Measurements from ENCODE around the gene DCUN1D1.

- TF ChIP-seq EZH2phosphoT487 (IDR thresholded peaks at IDR 0.05; ENCODE audit: borderline replicate concordance, low read depth, low read length) = no peak
- TF ChIP-seq, protein P1, sequence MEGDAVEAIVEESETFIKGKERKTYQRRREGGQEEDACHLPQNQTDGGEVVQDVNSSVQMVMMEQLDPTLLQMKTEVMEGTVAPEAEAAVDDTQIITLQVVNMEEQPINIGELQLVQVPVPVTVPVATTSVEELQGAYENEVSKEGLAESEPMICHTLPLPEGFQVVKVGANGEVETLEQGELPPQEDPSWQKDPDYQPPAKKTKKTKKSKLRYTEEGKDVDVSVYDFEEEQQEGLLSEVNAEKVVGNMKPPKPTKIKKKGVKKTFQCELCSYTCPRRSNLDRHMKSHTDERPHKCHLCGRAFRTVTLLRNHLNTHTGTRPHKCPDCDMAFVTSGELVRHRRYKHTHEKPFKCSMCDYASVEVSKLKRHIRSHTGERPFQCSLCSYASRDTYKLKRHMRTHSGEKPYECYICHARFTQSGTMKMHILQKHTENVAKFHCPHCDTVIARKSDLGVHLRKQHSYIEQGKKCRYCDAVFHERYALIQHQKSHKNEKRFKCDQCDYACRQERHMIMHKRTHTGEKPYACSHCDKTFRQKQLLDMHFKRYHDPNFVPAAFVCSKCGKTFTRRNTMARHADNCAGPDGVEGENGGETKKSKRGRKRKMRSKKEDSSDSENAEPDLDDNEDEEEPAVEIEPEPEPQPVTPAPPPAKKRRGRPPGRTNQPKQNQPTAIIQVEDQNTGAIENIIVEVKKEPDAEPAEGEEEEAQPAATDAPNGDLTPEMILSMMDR (conservative IDR thresholded peaks at IDR 0.05; ENCODE audit: low read length) = no peak
Observed at GRCh38 chr3:182917134-182917533, 63.2 kb downstream of the DCUN1D1 start.
